HCT116 (cell line): ENCODE results near the gene CCDC187. TPM values are rescaled to one million over a fixed set of nuclear protein-coding genes. Genes with fewer than 3 reads are reported as not detected.

Source experiments
- ATAC-seq: fragments of 200-7000 bp; cut with Tn5 transposase; 2 replicates; pipeline ENCODE4 v1.9.1; 2020; ENCODE audit warnings: mild to moderate bottlenecking, moderate library complexity
- BruUV-seq: library from RNA; stranded (reverse); fragments of 400-500 nt; replicated peaks from 2 replicates; lab custom pipeline; 2021; lab: Mats Ljungman, UMichigan
- CTCF ChIA-PET: fragments of 300-600 bp; sonication (Branson Sonifier 250); formaldehyde crosslinking; loops from one replicate; lab custom pipeline; 2021; ENCODE audit warnings: antibody characterized with exemption; lab: Charles Lee
- POLR2A ChIA-PET: fragments of 300-600, 350-600 bp; sonication (Branson Sonifier 250); formaldehyde crosslinking; loops from one replicate; lab custom pipeline; 2021; ENCODE audit warnings: antibody characterized with exemption; lab: Charles Lee
- RAD21 ChIA-PET, 2 experiments: fragments of 300-600 bp; sonication (Branson Sonifier 250); formaldehyde crosslinking; loops; one replicate each; lab custom pipeline; 2023; ENCODE audit warnings: low total read pairs in 2 of 2; ENCODE audit not compliant: uncharacterized antibody in 2 of 2, unreplicated experiment in 2 of 2, low non-redundant PET in 1 of 2; lab: Charles Lee
- DNase-seq: peaks from one replicate; pipeline ENCODE4 v3.0.0-alpha.2; 2010; ENCODE audit warnings: low read depth, low spot score
- H2AFZ ChIP-seq: fragments of 200-600 bp; shearing (Covaris generic), sonication (generic); 2 replicates; pipeline ENCODE4 v1.6.1; 2017; ENCODE audit warnings: low read depth, mixed run types, mixed read lengths, antibody characterized with exemption, low read length; ENCODE audit not compliant: poor library complexity, severe bottlenecking
- H3K27ac ChIP-seq: 2 replicates; pipeline ENCODE4 v1.5.1; 2012; ENCODE audit warnings: low read depth, low read length
- H3K27me3 ChIP-seq: fragments of 200-600 bp; sonication (generic); 2 replicates; pipeline ENCODE4 v1.6.1; 2016; ENCODE audit warnings: mixed run types, low read length, mixed read lengths; ENCODE audit not compliant: insufficient read depth
- H3K36me3 ChIP-seq, 2 experiments: fragments of 200-500 bp in 1 of 2; fragments of 200-600 bp in 1 of 2; sonication (Bioruptor generic) in 1 of 2; sonication (generic) in 1 of 2; 2 replicates each; pipeline versions ENCODE4 v1.5.1 to v1.6.1; 2014 to 2016; ENCODE audit warnings: low read length in 2 of 2, inconsistent platforms in 1 of 2, mixed read lengths in 1 of 2, mixed run types in 1 of 2; ENCODE audit not compliant: insufficient read depth in 2 of 2, control insufficient read depth in 1 of 2
- H3K4me1 ChIP-seq, 2 experiments: fragments of 200-600 bp in 1 of 2; sonication (generic) in 1 of 2; 2 replicates each; pipeline versions ENCODE4 v1.5.1 to v1.6.1; 2012 to 2017; ENCODE audit warnings: low read length in 2 of 2, inconsistent platforms in 1 of 2, mild to moderate bottlenecking in 1 of 2, mixed read lengths in 1 of 2, mixed run types in 1 of 2, moderate library complexity in 1 of 2; ENCODE audit not compliant: insufficient read depth in 2 of 2, control insufficient read depth in 1 of 2
- H3K4me2 ChIP-seq: fragments of 200-600 bp; sonication (generic); 2 replicates; pipeline ENCODE4 v1.6.1; 2017; ENCODE audit warnings: mixed run types, low read length, mixed read lengths
- H3K4me3 ChIP-seq, 2 experiments: fragments of 200-600 bp in 1 of 2; sonication (generic) in 1 of 2; replicated peaks in 1 of 2; 2 replicates each; pipeline ENCODE4 v1.5.1; 2011 to 2016; ENCODE audit warnings: low read length in 2 of 2, control low read depth in 1 of 2, low read depth in 1 of 2, mild to moderate bottlenecking in 1 of 2, mixed read lengths in 1 of 2, mixed run types in 1 of 2
- H3K79me2 ChIP-seq: fragments of 200-600 bp; sonication (generic); 2 replicates; pipeline ENCODE4 v1.6.1; 2017; ENCODE audit warnings: mild to moderate bottlenecking, mixed run types, low read length, moderate library complexity, mixed read lengths; ENCODE audit not compliant: insufficient read depth
- H3K9ac ChIP-seq: fragments of 200-600 bp; sonication (generic); 2 replicates; pipeline ENCODE4 v1.6.1; 2016; ENCODE audit warnings: low read length, mixed read lengths
- H3K9me2 ChIP-seq: fragments of 200-600 bp; sonication (generic), shearing (Covaris generic); 2 replicates; pipeline ENCODE4 v1.6.1; 2017; ENCODE audit warnings: mixed run types, mild to moderate bottlenecking, moderate library complexity; ENCODE audit not compliant: insufficient read depth
- H3K9me3 ChIP-seq, 2 experiments: fragments of 200-500 bp in 1 of 2; fragments of 200-600 bp in 1 of 2; sonication (Bioruptor generic) in 1 of 2; sonication (generic) in 1 of 2; 2 replicates each; pipeline ENCODE4 v1.6.1; 2014 to 2017; ENCODE audit warnings: low read length in 2 of 2, mixed read lengths in 2 of 2, inconsistent platforms in 1 of 2, low read depth in 1 of 2, mild to moderate bottlenecking in 1 of 2, mixed run types in 1 of 2, moderate library complexity in 1 of 2; ENCODE audit not compliant: control insufficient read depth in 1 of 2, insufficient read depth in 1 of 2
- H4K20me1 ChIP-seq: fragments of 200-600 bp; sonication (generic), shearing (Covaris generic); 2 replicates; pipeline ENCODE4 v1.6.1; 2017; ENCODE audit warnings: mixed run types, mild to moderate bottlenecking, moderate library complexity; ENCODE audit not compliant: insufficient read depth
- ATF3 ChIP-seq: IDR thresholded peaks from 2 replicates; pipeline ENCODE4 v1.6.1; 2012
- CBX3 ChIP-seq: IDR thresholded peaks from 2 replicates; pipeline ENCODE4 v1.6.1; 2012; ENCODE audit warnings: low read depth
- CEBPB ChIP-seq: IDR thresholded peaks from 2 replicates; pipeline ENCODE4 v1.6.1; 2012; ENCODE audit warnings: low read depth
- EGR1 ChIP-seq: IDR thresholded peaks from 2 replicates; pipeline ENCODE4 v1.6.1; 2012; ENCODE audit warnings: low read depth
- EZH2 ChIP-seq: fragments of 200-600 bp; sonication (generic); IDR thresholded peaks from 2 replicates; pipeline ENCODE4 v1.6.1; 2017; ENCODE audit warnings: antibody characterized with exemption, mixed run types
- EZH2phosphoT487 ChIP-seq: fragments of 200-600 bp; IDR thresholded peaks from 2 replicates; pipeline ENCODE4 v1.6.1; 2018; ENCODE audit warnings: antibody characterized with exemption, borderline replicate concordance
- FOSL1 ChIP-seq: IDR thresholded peaks from 2 replicates; pipeline ENCODE4 v1.6.1; 2012; ENCODE audit warnings: low read depth
- POLR2A ChIP-seq: IDR thresholded peaks from 2 replicates; pipeline ENCODE4 v1.7.0; 2011; ENCODE audit warnings: borderline replicate concordance; ENCODE audit not compliant: insufficient read depth, insufficient read length; ENCODE audit errors: extremely low read depth
- POLR2AphosphoS5 ChIP-seq: IDR thresholded peaks from 2 replicates; pipeline ENCODE4 v1.6.1; 2011; ENCODE audit warnings: mild to moderate bottlenecking, low read depth, low read length, moderate library complexity
- RAD21 ChIP-seq: IDR thresholded peaks from 2 replicates; pipeline ENCODE4 v1.6.1; 2012; ENCODE audit warnings: low read depth, mild to moderate bottlenecking
- REST ChIP-seq: IDR thresholded peaks from 2 replicates; pipeline ENCODE4 v1.6.1; 2012; ENCODE audit warnings: low read depth
- SIN3A ChIP-seq: IDR thresholded peaks from 2 replicates; pipeline ENCODE4 v1.6.1; 2012; ENCODE audit warnings: low read depth
- SP1 ChIP-seq: IDR thresholded peaks from 2 replicates; pipeline ENCODE4 v1.6.1; 2012; ENCODE audit warnings: low read depth
- SRF ChIP-seq: IDR thresholded peaks from 2 replicates; pipeline ENCODE4 v1.6.1; 2012; ENCODE audit warnings: low read depth
- YY1 ChIP-seq: IDR thresholded peaks from 2 replicates; pipeline ENCODE4 v1.6.1; 2011; ENCODE audit warnings: low read length, low read depth, moderate library complexity, mild to moderate bottlenecking; ENCODE audit not compliant: insufficient replicate concordance; ENCODE audit errors: extremely low read depth
- ZBTB33 ChIP-seq: IDR thresholded peaks from 2 replicates; pipeline ENCODE4 v1.6.1; 2011; ENCODE audit warnings: mild to moderate bottlenecking, low read length, moderate library complexity; ENCODE audit not compliant: insufficient replicate concordance; ENCODE audit errors: extremely low read depth
- ZFX ChIP-seq: fragments of 450-650 bp; IDR thresholded peaks from 2 replicates; pipeline ENCODE4 v1.6.1; 2017
- ZNF274 ChIP-seq: fragments of 200-500 bp; sonication (Bioruptor generic); IDR thresholded peaks from 2 replicates; pipeline ENCODE4 v1.6.1; 2014; ENCODE audit warnings: mild to moderate bottlenecking, low read depth, low read length, inconsistent platforms
- intact Hi-C: fragments of 100-400 bp; cut with micrococcal nuclease; formaldehyde crosslinking; loops from 2 replicates; pipeline ENCODE4 v1.10.0; 2022
- total RNA-seq: library from RNA; stranded (reverse); gene quantifications from one replicate; pipeline ENCODE4 v1.2.1, GENCODE V29; 2021; ENCODE audit not compliant: unreplicated experiment
- TF ChIP-seq, protein P1 (sequence below), 3 experiments: fragments of 200-600 bp in 1 of 3; sonication (generic) in 1 of 3; IDR thresholded peaks in 2 of 3; conservative IDR thresholded peaks in 1 of 3; 2 replicates each; pipeline ENCODE4 v1.5.1; 2012 to 2017; ENCODE audit warnings: low read depth in 2 of 3, low read length in 2 of 3, antibody characterized with exemption in 1 of 3, borderline replicate concordance in 1 of 3, control low read depth in 1 of 3, mild to moderate bottlenecking in 1 of 3, mixed read lengths in 1 of 3, mixed run types in 1 of 3, moderate library complexity in 1 of 3; ENCODE audit not compliant: insufficient read depth in 1 of 3

Gene CCDC187
- total RNA-seq, 1 experiment from 2014 or later = 4.6 TPM

DNA sequence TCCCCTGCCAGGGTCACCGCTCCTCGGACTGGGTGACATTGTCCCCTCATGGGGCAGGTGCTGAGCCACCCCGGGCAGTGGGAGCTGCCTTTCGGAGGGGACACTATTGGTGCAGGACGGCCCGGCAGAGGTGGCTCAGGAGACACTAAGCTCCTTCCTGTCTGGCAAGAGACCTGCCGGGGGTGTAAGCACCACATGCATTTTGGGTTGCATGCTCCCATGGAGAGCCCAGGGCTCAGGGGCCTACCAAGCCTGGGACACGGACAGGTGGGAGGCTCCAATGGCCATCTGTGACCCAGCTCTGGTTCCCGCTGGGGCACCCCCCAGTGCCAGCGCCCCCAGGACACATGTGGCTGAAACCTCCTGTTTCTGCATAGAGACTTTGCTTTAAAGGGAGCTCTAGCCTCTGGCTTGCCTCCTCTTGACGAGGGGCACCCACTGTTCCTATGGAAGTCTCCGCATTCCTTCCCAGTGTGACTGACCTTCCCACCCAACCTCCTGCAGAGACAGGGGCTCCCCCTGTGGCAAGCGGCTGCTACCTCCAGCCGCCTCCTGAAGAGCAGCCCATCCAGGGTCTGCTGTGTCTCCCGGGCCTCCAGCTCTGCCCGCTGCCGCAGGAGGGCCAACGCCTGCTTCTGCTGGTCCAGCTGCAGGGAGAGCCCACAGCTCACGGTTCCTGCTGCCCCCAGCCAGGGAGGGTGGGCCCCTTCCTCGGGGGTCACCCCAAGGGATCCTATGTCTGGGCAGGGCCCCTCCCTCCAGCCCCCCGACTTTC lies 28.1 kb downstream of the CCDC187 start:
- no TSS peak for BruUV-seq
- ATAC-seq = no peak
- no peaks in the 10 kb centered on the region for H3K9me3 ChIP-seq
- ChIA-PET CTCF (no interaction called here), POLR2A (no interaction called here), RAD21 (no interaction called here)
- no peak overlapping the region for H3K27ac ChIP-seq
- no peaks in the 10 kb centered on the region for H3K36me3 ChIP-seq
- H3K9ac ChIP-seq = no peak overlapping the region
- no peaks in the 10 kb centered on the region for H4K20me1 ChIP-seq
- H3K4me1 ChIP-seq = no peaks in the 10 kb centered on the region
- H3K4me2 ChIP-seq = no peak overlapping the region
- intact Hi-C loops = no loop called here
- H3K9me2 ChIP-seq = no peaks in the 10 kb centered on the region
- no peaks in the 10 kb centered on the region for H3K27me3 ChIP-seq
- DNase-seq = no peak
- TF ChIP-seq, protein P1, sequence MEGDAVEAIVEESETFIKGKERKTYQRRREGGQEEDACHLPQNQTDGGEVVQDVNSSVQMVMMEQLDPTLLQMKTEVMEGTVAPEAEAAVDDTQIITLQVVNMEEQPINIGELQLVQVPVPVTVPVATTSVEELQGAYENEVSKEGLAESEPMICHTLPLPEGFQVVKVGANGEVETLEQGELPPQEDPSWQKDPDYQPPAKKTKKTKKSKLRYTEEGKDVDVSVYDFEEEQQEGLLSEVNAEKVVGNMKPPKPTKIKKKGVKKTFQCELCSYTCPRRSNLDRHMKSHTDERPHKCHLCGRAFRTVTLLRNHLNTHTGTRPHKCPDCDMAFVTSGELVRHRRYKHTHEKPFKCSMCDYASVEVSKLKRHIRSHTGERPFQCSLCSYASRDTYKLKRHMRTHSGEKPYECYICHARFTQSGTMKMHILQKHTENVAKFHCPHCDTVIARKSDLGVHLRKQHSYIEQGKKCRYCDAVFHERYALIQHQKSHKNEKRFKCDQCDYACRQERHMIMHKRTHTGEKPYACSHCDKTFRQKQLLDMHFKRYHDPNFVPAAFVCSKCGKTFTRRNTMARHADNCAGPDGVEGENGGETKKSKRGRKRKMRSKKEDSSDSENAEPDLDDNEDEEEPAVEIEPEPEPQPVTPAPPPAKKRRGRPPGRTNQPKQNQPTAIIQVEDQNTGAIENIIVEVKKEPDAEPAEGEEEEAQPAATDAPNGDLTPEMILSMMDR (IDR thresholded peaks at IDR 0.05 in 2 of 3, conservative IDR thresholded peaks at IDR 0.05 in 1 of 3; ENCODE audit: borderline replicate concordance in 1 of 3, insufficient read depth in 1 of 3, low read depth in 2 of 3, low read length in 2 of 3) = no peak
- TF ChIP-seq SIN3A (no peak), POLR2AphosphoS5 (no peak), ZFX (no peak), REST (no peak), EZH2phosphoT487 (no peak), YY1 (no peak), CEBPB (no peak), ATF3 (no peak), ZNF274 (no peak), SRF (no peak), RAD21 (no peak), POLR2A (no peak), CBX3 (no peak), ZBTB33 (no peak), EZH2 (no peak), EGR1 (no peak), SP1 (no peak), FOSL1 (no peak)
- no peak overlapping the region for H2AFZ ChIP-seq
- H3K4me3 ChIP-seq = no peak overlapping the region
- H3K79me2 ChIP-seq = no peaks in the 10 kb centered on the region
